Measurements from ENCODE around the gene PEX5L. TPM values are rescaled to one million over a fixed set of nuclear protein-coding genes. Genes with fewer than 3 reads are reported as not detected.

The PEX5L gene
- total and polyA plus RNA-seq, 5 donors from 2014 or later, result 0.03 TPM; not detected in 3

DNA sequence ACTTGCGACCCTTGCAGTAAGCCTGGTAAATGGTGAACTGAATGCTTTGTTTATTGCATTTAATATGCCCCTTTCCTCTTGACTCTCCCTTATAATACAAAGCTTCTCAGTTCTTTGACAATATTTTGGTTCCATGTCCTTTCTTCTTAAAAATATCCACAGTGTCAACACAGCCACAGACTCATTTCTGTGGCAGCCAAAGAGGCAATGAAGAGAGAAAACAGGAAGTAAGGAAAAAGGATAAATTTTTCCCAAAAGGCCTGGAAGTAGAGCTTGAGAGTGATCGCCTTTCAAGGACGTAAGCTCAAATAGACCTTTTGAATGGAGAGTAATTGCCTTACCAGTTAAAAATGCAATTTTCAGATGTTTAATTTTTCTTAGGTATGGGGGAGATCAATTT lies 59.4 kb downstream of the PEX5L start:
- Mint-ChIP-seq H3K4me3 (no peak overlapping the region), H3K4me1 (no peaks in the 10 kb centered on the region), H3K36me3 (no peaks in the 10 kb centered on the region), H3K27ac (no peak overlapping the region), H3K27me3 (no peaks in the 10 kb centered on the region), H3K9me3 (peaks cover 0 to 4% (median 0%) of the 10 kb centered on the region in 7 donors)
- Histone ChIP-seq H3K27me3 (ENCODE audit: control insufficient read depth, insufficient read depth, low read length) (no peaks in the 10 kb centered on the region), H3K4me1 (ENCODE audit: control insufficient read depth, insufficient read depth, low read length, poor library complexity, severe bottlenecking) (no peaks in the 10 kb centered on the region), H3K27ac (ENCODE audit: insufficient read depth, low read length, poor library complexity, severe bottlenecking) (no peak overlapping the region), H3K4me3 (ENCODE audit: low read depth, low read length) (no peak overlapping the region), H3K9me3 (ENCODE audit: control insufficient read depth in 2 of 2, low read length in 2 of 2) (no peaks in the 10 kb centered on the region), H3K36me3 (ENCODE audit: control insufficient read depth, insufficient read depth, low read length) (no peaks in the 10 kb centered on the region)
- no peak for ATAC-seq (ENCODE audit: low read depth in 2 of 2)
- no peak for DNase-seq

GRCh38 chr3:179973931-179974361 lies 62.8 kb downstream of the PEX5L start:
- no peaks in the 10 kb centered on the region for H3K36me3 ChIP-seq (ENCODE audit: control insufficient read depth, insufficient read depth, low read length)
- no peaks in the 10 kb centered on the region for H3K27me3 ChIP-seq (ENCODE audit: control insufficient read depth, insufficient read depth, low read length)
- no peak overlapping the region for H3K27ac ChIP-seq (ENCODE audit: insufficient read depth, low read length, poor library complexity, severe bottlenecking)
- H3K4me3 ChIP-seq (ENCODE audit: low read depth, low read length), result no peak overlapping the region
- H3K4me1 ChIP-seq (ENCODE audit: control insufficient read depth, insufficient read depth, low read length, poor library complexity, severe bottlenecking), result no peaks in the 10 kb centered on the region
- Mint-ChIP-seq H3K4me1 (no peaks in the 10 kb centered on the region), H3K27me3 (no peaks in the 10 kb centered on the region), H3K36me3 (no peaks in the 10 kb centered on the region), H3K9me3 (peaks cover 0 to 2% (median 0%) of the 10 kb centered on the region in 7 donors), H3K27ac (no peak overlapping the region), H3K4me3 (no peak overlapping the region)
- no peaks in the 10 kb centered on the region for H3K9me3 ChIP-seq (ENCODE audit: control insufficient read depth in 2 of 2, low read length in 2 of 2)
- DNase-seq (no peak), ATAC-seq (ENCODE audit: low read depth in 2 of 2) (no peak)

GRCh38 chr3:179972881-179973423 lies 63.8 kb downstream of the PEX5L start:
- Histone ChIP-seq H3K36me3 (ENCODE audit: control insufficient read depth, insufficient read depth, low read length) (no peaks in the 10 kb centered on the region), H3K4me1 (ENCODE audit: control insufficient read depth, insufficient read depth, low read length, poor library complexity, severe bottlenecking) (no peaks in the 10 kb centered on the region), H3K27ac (ENCODE audit: insufficient read depth, low read length, poor library complexity, severe bottlenecking) (no peak overlapping the region), H3K27me3 (ENCODE audit: control insufficient read depth, insufficient read depth, low read length) (no peaks in the 10 kb centered on the region), H3K9me3 (ENCODE audit: control insufficient read depth in 2 of 2, low read length in 2 of 2) (no peaks in the 10 kb centered on the region), H3K4me3 (ENCODE audit: low read depth, low read length) (no peak overlapping the region)
- Mint-ChIP-seq H3K9me3 (peaks cover 0 to 2% (median 0%) of the 10 kb centered on the region in 7 donors), H3K27ac (no peak overlapping the region), H3K27me3 (no peaks in the 10 kb centered on the region), H3K4me1 (no peaks in the 10 kb centered on the region), H3K36me3 (no peaks in the 10 kb centered on the region), H3K4me3 (no peak overlapping the region)
- DNase-seq, result no peak
- ATAC-seq (ENCODE audit: low read depth in 2 of 2), result no peak

GRCh38 chr3:179971280-179971679 lies 65.5 kb downstream of the PEX5L start:
- no peak overlapping the region for H3K4me3 ChIP-seq (ENCODE audit: low read depth, low read length)
- no peaks in the 10 kb centered on the region for H3K4me1 Mint-ChIP-seq
- H3K4me1 ChIP-seq (ENCODE audit: control insufficient read depth, insufficient read depth, low read length, poor library complexity, severe bottlenecking), result no peaks in the 10 kb centered on the region
- DNase-seq, result no peak
- no peaks in the 10 kb centered on the region for H3K36me3 Mint-ChIP-seq
- H3K27ac Mint-ChIP-seq, result no peak overlapping the region
- no peaks in the 10 kb centered on the region for H3K27me3 ChIP-seq (ENCODE audit: control insufficient read depth, insufficient read depth, low read length)
- no peaks in the 10 kb centered on the region for H3K27me3 Mint-ChIP-seq
- no peaks in the 10 kb centered on the region for H3K9me3 ChIP-seq (ENCODE audit: control insufficient read depth in 2 of 2, low read length in 2 of 2)
- peaks cover 0 to 2% (median 0%) of the 10 kb centered on the region in 7 donors for H3K9me3 Mint-ChIP-seq
- no peak overlapping the region for H3K4me3 Mint-ChIP-seq
- H3K27ac ChIP-seq (ENCODE audit: insufficient read depth, low read length, poor library complexity, severe bottlenecking), result no peak overlapping the region
- no peak for ATAC-seq (ENCODE audit: low read depth in 2 of 2)
- H3K36me3 ChIP-seq (ENCODE audit: control insufficient read depth, insufficient read depth, low read length), result no peaks in the 10 kb centered on the region

DNA sequence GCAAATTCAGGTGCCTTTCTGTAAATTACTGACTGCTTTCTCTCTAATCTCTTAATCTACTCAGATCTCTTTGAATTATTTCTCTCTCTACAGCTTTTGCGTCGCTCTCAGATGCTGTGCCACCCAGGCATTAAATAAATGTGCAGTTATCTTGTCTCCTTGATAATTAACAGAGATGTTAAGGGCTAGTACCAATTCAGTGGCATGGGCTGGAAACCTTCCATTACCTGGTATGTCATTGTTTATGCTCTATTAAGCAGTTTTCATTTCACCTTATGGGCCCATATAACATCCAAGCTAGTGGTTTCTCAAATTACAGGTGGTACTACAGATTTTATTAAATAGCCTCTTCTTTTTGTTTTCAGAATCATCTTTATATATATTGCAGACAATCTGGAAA lies 66.0 kb downstream of the PEX5L start:
- no peak overlapping the region for H3K4me3 Mint-ChIP-seq
- Histone ChIP-seq H3K9me3 (ENCODE audit: control insufficient read depth in 2 of 2, low read length in 2 of 2) (no peaks in the 10 kb centered on the region), H3K27ac (ENCODE audit: insufficient read depth, low read length, poor library complexity, severe bottlenecking) (no peak overlapping the region), H3K4me3 (ENCODE audit: low read depth, low read length) (no peak overlapping the region), H3K36me3 (ENCODE audit: control insufficient read depth, insufficient read depth, low read length) (no peaks in the 10 kb centered on the region), H3K27me3 (ENCODE audit: control insufficient read depth, insufficient read depth, low read length) (no peaks in the 10 kb centered on the region), H3K4me1 (ENCODE audit: control insufficient read depth, insufficient read depth, low read length, poor library complexity, severe bottlenecking) (no peaks in the 10 kb centered on the region)
- H3K27me3 Mint-ChIP-seq, result no peaks in the 10 kb centered on the region
- H3K27ac Mint-ChIP-seq, result no peak overlapping the region
- no peaks in the 10 kb centered on the region for H3K36me3 Mint-ChIP-seq
- no peak for DNase-seq
- no peak for ATAC-seq (ENCODE audit: low read depth in 2 of 2)
- peaks cover 0 to 2% (median 0%) of the 10 kb centered on the region in 7 donors for H3K9me3 Mint-ChIP-seq
- no peaks in the 10 kb centered on the region for H3K4me1 Mint-ChIP-seq

DNA sequence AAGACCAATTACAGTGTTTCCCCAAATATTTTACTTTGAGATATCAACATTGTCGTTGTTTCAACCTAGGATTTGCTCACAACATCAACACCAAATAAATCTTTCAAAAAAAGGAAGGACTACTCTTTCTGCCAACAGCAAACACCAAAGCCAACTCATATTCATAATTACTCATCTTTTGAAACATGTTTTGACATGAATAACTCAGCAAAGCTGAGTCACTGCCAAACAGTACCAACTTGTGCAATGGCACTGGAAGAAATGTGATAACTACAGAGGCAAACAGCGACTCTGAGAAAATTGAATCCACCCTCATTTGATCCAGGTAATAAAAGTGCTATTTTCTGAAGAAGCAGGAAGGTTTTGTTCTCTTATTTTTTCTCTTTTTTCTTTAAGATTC lies 67.2 kb downstream of the PEX5L start:
- DNase-seq (no peak), ATAC-seq (ENCODE audit: low read depth in 2 of 2) (no peak)
- no peaks in the 10 kb centered on the region for H3K36me3 ChIP-seq (ENCODE audit: control insufficient read depth, insufficient read depth, low read length)
- Mint-ChIP-seq H3K9me3 (peaks cover 0 to 2% (median 0%) of the 10 kb centered on the region in 7 donors), H3K27me3 (no peaks in the 10 kb centered on the region), H3K4me1 (no peaks in the 10 kb centered on the region), H3K36me3 (no peaks in the 10 kb centered on the region), H3K27ac (no peak overlapping the region), H3K4me3 (no peak overlapping the region)
- no peak overlapping the region for H3K27ac ChIP-seq (ENCODE audit: insufficient read depth, low read length, poor library complexity, severe bottlenecking)
- no peaks in the 10 kb centered on the region for H3K27me3 ChIP-seq (ENCODE audit: control insufficient read depth, insufficient read depth, low read length)
- H3K9me3 ChIP-seq (ENCODE audit: control insufficient read depth in 2 of 2, low read length in 2 of 2), result no peaks in the 10 kb centered on the region
- no peaks in the 10 kb centered on the region for H3K4me1 ChIP-seq (ENCODE audit: control insufficient read depth, insufficient read depth, low read length, poor library complexity, severe bottlenecking)
- no peak overlapping the region for H3K4me3 ChIP-seq (ENCODE audit: low read depth, low read length)

- ATAC-seq (ENCODE audit: low read depth in 2 of 2) (no peak), DNase-seq (no peak)
- Histone ChIP-seq H3K9me3 (ENCODE audit: control insufficient read depth in 2 of 2, low read length in 2 of 2) (no peaks in the 10 kb centered on the region), H3K36me3 (ENCODE audit: control insufficient read depth, insufficient read depth, low read length) (no peaks in the 10 kb centered on the region), H3K4me1 (ENCODE audit: control insufficient read depth, insufficient read depth, low read length, poor library complexity, severe bottlenecking) (no peaks in the 10 kb centered on the region), H3K27me3 (ENCODE audit: control insufficient read depth, insufficient read depth, low read length) (no peaks in the 10 kb centered on the region), H3K4me3 (ENCODE audit: low read depth, low read length) (no peak overlapping the region), H3K27ac (ENCODE audit: insufficient read depth, low read length, poor library complexity, severe bottlenecking) (no peak overlapping the region)
- H3K27me3 Mint-ChIP-seq, result no peaks in the 10 kb centered on the region
- H3K9me3 Mint-ChIP-seq, result peaks cover 0 to 3% (median 0%) of the 10 kb centered on the region in 7 donors
- no peaks in the 10 kb centered on the region for H3K36me3 Mint-ChIP-seq
- no peak overlapping the region for H3K27ac Mint-ChIP-seq
- no peaks in the 10 kb centered on the region for H3K4me1 Mint-ChIP-seq
- no peak overlapping the region for H3K4me3 Mint-ChIP-seq
Measured at GRCh38 chr3:179967622-179968021, 69.1 kb downstream of the PEX5L start.

- ATAC-seq (ENCODE audit: low read depth in 2 of 2), result no peak
- Mint-ChIP-seq H3K4me1 (no peaks in the 10 kb centered on the region), H3K4me3 (no peak overlapping the region)
Measured at GRCh38 chr3:179964890-179965289, 71.8 kb downstream of the PEX5L start.

More at GRCh38 chr3:179964890-179965289, 71.8 kb downstream of the PEX5L start:
- H3K27me3 ChIP-seq (ENCODE audit: control insufficient read depth, insufficient read depth, low read length), result no peaks in the 10 kb centered on the region
- H3K27ac ChIP-seq (ENCODE audit: insufficient read depth, low read length, poor library complexity, severe bottlenecking), result no peak overlapping the region
- H3K36me3 Mint-ChIP-seq, result no peaks in the 10 kb centered on the region
- H3K4me3 ChIP-seq (ENCODE audit: low read depth, low read length), result no peak overlapping the region
- H3K36me3 ChIP-seq (ENCODE audit: control insufficient read depth, insufficient read depth, low read length), result no peaks in the 10 kb centered on the region
- H3K4me1 ChIP-seq (ENCODE audit: control insufficient read depth, insufficient read depth, low read length, poor library complexity, severe bottlenecking), result no peaks in the 10 kb centered on the region
- no peak overlapping the region for H3K27ac Mint-ChIP-seq
- H3K9me3 Mint-ChIP-seq, result peaks cover 0 to 3% (median 0%) of the 10 kb centered on the region in 7 donors
- no peaks in the 10 kb centered on the region for H3K27me3 Mint-ChIP-seq
- H3K9me3 ChIP-seq (ENCODE audit: control insufficient read depth in 2 of 2, low read length in 2 of 2), result no peaks in the 10 kb centered on the region
- no peak for DNase-seq
